PFSK-1 (cell line): ENCODE data around the gene KCNG2.

ENCODE experiments used
- POLR2AphosphoS5 ChIP-seq: IDR thresholded peaks from 2 replicates; pipeline ENCODE4 v1.6.1; 2012; ENCODE audit warnings: low read depth, mild to moderate bottlenecking, control low read depth, low read length, moderate library complexity
- SIN3A ChIP-seq: IDR thresholded peaks from 2 replicates; pipeline ENCODE4 v1.6.1; 2012; ENCODE audit warnings: mild to moderate bottlenecking, low read length, moderate library complexity, borderline replicate concordance; ENCODE audit not compliant: insufficient read depth

DNA sequence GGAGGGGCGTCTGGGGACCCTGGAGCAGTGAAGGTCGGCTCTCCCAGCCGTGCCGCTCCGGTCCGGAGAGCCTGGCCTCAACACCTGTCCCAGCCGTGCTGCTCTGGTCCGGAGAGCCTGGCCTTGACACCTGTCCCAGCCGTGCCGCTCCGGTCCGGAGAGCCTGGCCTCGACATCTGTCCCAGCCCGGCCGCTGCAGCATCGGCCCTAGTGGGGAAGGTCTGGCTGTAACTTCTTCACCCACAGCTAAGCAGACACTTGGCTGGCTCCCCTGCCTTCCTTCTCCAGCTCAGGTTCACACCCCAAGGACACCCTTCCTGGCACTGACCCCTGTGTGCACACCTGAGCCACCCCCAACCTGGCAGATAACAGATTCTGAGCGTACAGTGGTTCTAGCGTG lies 4.6 kb downstream of the KCNG2 start:
- no peak for TF ChIP-seq SIN3A
- no peak for TF ChIP-seq POLR2AphosphoS5
